PC-3 (cell line): ENCODE data around the gene C11orf91. TPM values are rescaled to one million over a fixed set of nuclear protein-coding genes. Genes with fewer than 3 reads are reported as not detected.

Experiments
- ATAC-seq: fragments of 200-7000 bp; cut with Tn5 transposase; 2 replicates; pipeline ENCODE4 v1.9.1; 2020; ENCODE audit warnings: mild to moderate bottlenecking, moderate library complexity
- BruUV-seq: library from RNA; stranded (reverse); fragments of 400-500 nt; replicated peaks from 2 replicates; lab custom pipeline; 2021; lab: Mats Ljungman, UMichigan
- CTCF ChIA-PET: fragments of 300-600 bp; sonication (Branson Sonifier 250); formaldehyde crosslinking; loops from one replicate; lab custom pipeline; 2022; ENCODE audit warnings: antibody characterized with exemption; lab: Charles Lee
- POLR2A ChIA-PET: fragments of 300-600 bp; sonication (Branson Sonifier 250); formaldehyde crosslinking; loops from one replicate; lab custom pipeline; 2022; ENCODE audit warnings: antibody characterized with exemption; ENCODE audit not compliant: unreplicated experiment; lab: Charles Lee
- DNase-seq: peaks from one replicate; pipeline ENCODE4 v3.0.0-alpha.2; 2015
- H2AFZ ChIP-seq: fragments of 300-600 bp; sonication (generic); 2 replicates; pipeline ENCODE4 v1.6.0; 2016; ENCODE audit warnings: antibody characterized with exemption, low read length
- H3F3A ChIP-seq: fragments of 300-600 bp; sonication (generic); one replicate; pipeline ENCODE4 v1.6.0; 2017; ENCODE audit warnings: antibody characterized with exemption, low read length, control low read depth, mild to moderate bottlenecking; ENCODE audit not compliant: unreplicated experiment
- H3K27ac ChIP-seq: fragments of 300-600 bp; sonication (generic); 2 replicates; pipeline ENCODE4 v1.5.1; 2016; ENCODE audit warnings: mild to moderate bottlenecking, low read length
- H3K27me3 ChIP-seq: fragments of 300-600 bp; sonication (generic); 2 replicates; pipeline ENCODE4 v1.6.1; 2016; ENCODE audit warnings: low read length, mixed read lengths
- H3K36me3 ChIP-seq: fragments of 300-600 bp; sonication (generic); 2 replicates; pipeline ENCODE4 v1.6.1; 2016; ENCODE audit warnings: low read depth, mixed run types, low read length, mixed read lengths
- H3K4me1 ChIP-seq: fragments of 300-600 bp; sonication (generic); 2 replicates; pipeline ENCODE4 v1.5.1; 2016; ENCODE audit warnings: low read length; ENCODE audit not compliant: insufficient read depth
- H3K4me2 ChIP-seq: fragments of 300-600 bp; sonication (generic); 2 replicates; pipeline ENCODE4 v1.6.0; 2016; ENCODE audit warnings: low read length
- H3K4me3 ChIP-seq: fragments of 300-600 bp; sonication (generic); 2 replicates; pipeline ENCODE4 v1.5.1; 2016; ENCODE audit warnings: mild to moderate bottlenecking, low read length, mixed read lengths
- H3K79me2 ChIP-seq: fragments of 300-600 bp; sonication (generic); 2 replicates; pipeline ENCODE4 v1.6.1; 2017; ENCODE audit warnings: low read length, mixed read lengths
- H3K9ac ChIP-seq: fragments of 300-600 bp; sonication (generic); 2 replicates; pipeline ENCODE4 v1.6.0; 2016; ENCODE audit warnings: mild to moderate bottlenecking, low read length
- H3K9me2 ChIP-seq: fragments of 300-600 bp; sonication (generic); replicated peaks from 2 replicates; pipeline ENCODE4 v1.6.1; 2016; ENCODE audit warnings: mixed run types, low read length, mixed read lengths
- H3K9me3 ChIP-seq: fragments of 300-600 bp; sonication (generic); 2 replicates; pipeline ENCODE4 v1.6.1; 2016; ENCODE audit warnings: low read length, mixed read lengths
- H4K20me1 ChIP-seq: fragments of 300-600 bp; sonication (generic); 2 replicates; pipeline ENCODE4 v1.6.1; 2016; ENCODE audit warnings: low read length, mixed read lengths
- EZH2 ChIP-seq: fragments of 300-600 bp; sonication (generic); IDR thresholded peaks from one replicate; pipeline ENCODE4 v1.6.1; 2017; ENCODE audit warnings: antibody characterized with exemption, mild to moderate bottlenecking, low read length; ENCODE audit not compliant: unreplicated experiment
- EZH2phosphoT487 ChIP-seq: fragments of 300-600 bp; sonication (generic); IDR thresholded peaks from 2 replicates; pipeline ENCODE4 v1.6.1; 2018; ENCODE audit warnings: mild to moderate bottlenecking, antibody characterized with exemption, low read length, borderline replicate concordance
- intact Hi-C: fragments of 100-400 bp; cut with micrococcal nuclease; formaldehyde crosslinking; loops from 2 replicates; pipeline ENCODE4 v1.9.0; 2023
- total RNA-seq: library from RNA; depleted of rRNA; stranded (reverse); fragments of >200 nt; gene quantifications from 2 replicates; pipeline ENCODE4 v1.2.3, GENCODE V29; 2014
- TF ChIP-seq, protein P1 (sequence below): fragments of 300-600 bp; sonication (generic); conservative IDR thresholded peaks from 2 replicates; pipeline ENCODE4 v1.5.1; 2017; ENCODE audit warnings: antibody characterized with exemption, low read depth, mild to moderate bottlenecking, low read length

The C11orf91 gene
- total RNA-seq, 1 experiment from 2014 or later: not detected

DNA sequence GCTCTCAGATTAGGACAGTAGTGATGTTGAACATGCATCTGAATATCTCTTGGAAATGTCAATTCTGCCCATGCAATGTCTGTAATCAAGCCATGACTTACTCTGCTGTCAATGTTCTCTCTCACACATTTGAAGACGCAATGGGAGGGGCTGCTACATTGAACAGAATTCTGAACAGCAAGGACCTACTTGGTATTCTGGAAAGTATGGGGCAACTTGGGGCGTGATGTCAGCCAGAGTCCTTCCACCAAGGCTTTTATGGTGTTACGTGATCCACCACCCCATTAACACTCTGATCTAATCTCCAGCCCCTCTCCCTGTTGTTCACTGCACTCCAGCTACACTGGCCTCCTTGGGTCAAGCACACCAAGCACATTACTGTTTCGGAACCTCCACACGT, 42.7 kb upstream of the C11orf91 start:
- Histone ChIP-seq H3K9me3 (no peaks in the 10 kb centered on the region), H3K27me3 (no peaks in the 10 kb centered on the region), H3K9me2 (no peaks in the 10 kb centered on the region), H3F3A (no peaks in the 10 kb centered on the region), H3K4me3 (no peak overlapping the region), H4K20me1 (no peaks in the 10 kb centered on the region), H3K27ac (no peak overlapping the region), H2AFZ (no peak overlapping the region), H3K4me2 (no peak overlapping the region), H3K79me2 (no peaks in the 10 kb centered on the region), H3K9ac (no peak overlapping the region), H3K36me3 (no peaks in the 10 kb centered on the region), H3K4me1 (no peaks in the 10 kb centered on the region)
- CTCF ChIA-PET: interaction anchor here (1.4 to 1.5 kb wide), 4 partner anchors 27 to 381 kb away, joined by 5 to 44 read pairs (median 14); no protein-coding TSS in a partner anchor
- ATAC-seq (no peak), DNase-seq (no peak)
- intact Hi-C loops: loop anchor here (2.0 to 5.0 kb wide), 2 partner anchors 201 to 378 kb away; no protein-coding TSS in a partner anchor
- POLR2A ChIA-PET: no interaction called here
- TF ChIP-seq EZH2 (no peak), EZH2phosphoT487 (no peak)
- TF ChIP-seq, protein P1, sequence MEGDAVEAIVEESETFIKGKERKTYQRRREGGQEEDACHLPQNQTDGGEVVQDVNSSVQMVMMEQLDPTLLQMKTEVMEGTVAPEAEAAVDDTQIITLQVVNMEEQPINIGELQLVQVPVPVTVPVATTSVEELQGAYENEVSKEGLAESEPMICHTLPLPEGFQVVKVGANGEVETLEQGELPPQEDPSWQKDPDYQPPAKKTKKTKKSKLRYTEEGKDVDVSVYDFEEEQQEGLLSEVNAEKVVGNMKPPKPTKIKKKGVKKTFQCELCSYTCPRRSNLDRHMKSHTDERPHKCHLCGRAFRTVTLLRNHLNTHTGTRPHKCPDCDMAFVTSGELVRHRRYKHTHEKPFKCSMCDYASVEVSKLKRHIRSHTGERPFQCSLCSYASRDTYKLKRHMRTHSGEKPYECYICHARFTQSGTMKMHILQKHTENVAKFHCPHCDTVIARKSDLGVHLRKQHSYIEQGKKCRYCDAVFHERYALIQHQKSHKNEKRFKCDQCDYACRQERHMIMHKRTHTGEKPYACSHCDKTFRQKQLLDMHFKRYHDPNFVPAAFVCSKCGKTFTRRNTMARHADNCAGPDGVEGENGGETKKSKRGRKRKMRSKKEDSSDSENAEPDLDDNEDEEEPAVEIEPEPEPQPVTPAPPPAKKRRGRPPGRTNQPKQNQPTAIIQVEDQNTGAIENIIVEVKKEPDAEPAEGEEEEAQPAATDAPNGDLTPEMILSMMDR: no peak
- no TSS peak for BruUV-seq

DNA sequence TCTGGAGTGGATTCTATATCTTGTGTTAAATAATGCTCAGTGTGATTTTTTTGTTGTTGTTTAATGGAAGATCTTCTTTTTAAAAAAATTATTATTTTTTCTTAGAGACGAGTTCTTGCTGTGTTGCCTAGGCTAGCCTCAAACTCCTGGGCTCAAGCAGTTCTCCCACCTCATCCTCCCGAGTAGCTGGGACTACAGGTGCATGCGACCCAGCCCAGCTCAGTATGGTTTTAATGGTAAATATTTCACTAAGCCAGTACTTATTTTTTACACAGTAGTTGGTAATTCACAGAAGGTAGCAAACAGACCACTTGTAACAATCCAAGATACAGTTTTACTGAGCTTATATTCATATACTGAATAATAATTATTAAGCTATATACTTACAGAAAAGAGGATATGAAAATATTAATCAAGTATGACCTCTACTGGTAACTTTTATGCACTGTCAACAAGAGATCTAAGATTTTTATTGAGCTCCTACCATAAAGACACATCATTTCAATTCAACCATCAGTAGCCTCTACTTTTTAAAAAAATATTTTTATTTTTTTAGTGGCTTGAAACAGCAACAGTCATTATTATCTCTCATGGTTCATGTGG, 41.7 kb upstream of the C11orf91 start:
- no peaks in the 10 kb centered on the region for H3F3A ChIP-seq
- ChIA-PET CTCF (interaction anchor here (0.5 to 1.5 kb wide), 14 partner anchors 26 to 380 kb away, joined by 3 to 44 read pairs (median 5); partner anchors contain the start of gene C11orf91), POLR2A (interaction anchor here (0.6 to 1.1 kb wide), 4 partner anchors 41 to 370 kb away, joined by 3 to 9 read pairs (median 3); partner anchors contain the start of gene C11orf91)
- no peaks in the 10 kb centered on the region for H3K36me3 ChIP-seq
- 0 out of 2 replicates have a peak overlapping the region, but pooled peaks have one; percentile 5 for H3K27ac ChIP-seq
- H3K9me2 ChIP-seq: no peaks in the 10 kb centered on the region
- H3K27me3 ChIP-seq: no peaks in the 10 kb centered on the region
- peak; percentile 60 for DNase-seq
- peak; percentile 72 for ATAC-seq
- no TSS peak for BruUV-seq
- peaks cover 9% of the 10 kb centered on the region for H3K4me1 ChIP-seq
- H3K9ac ChIP-seq: no peak overlapping the region
- intact Hi-C loops: loop anchor here (2.0 to 5.0 kb wide), 2 partner anchors 200 to 378 kb away; no protein-coding TSS in a partner anchor
- TF ChIP-seq EZH2phosphoT487: no peak
- TF ChIP-seq, protein P1: peak; percentile 66
- TF ChIP-seq EZH2: no peak
- H3K79me2 ChIP-seq: peaks cover 4% of the 10 kb centered on the region
- H3K4me2 ChIP-seq: no peak overlapping the region
- H3K4me3 ChIP-seq: no peak overlapping the region
- H4K20me1 ChIP-seq: no peaks in the 10 kb centered on the region
- no peaks in the 10 kb centered on the region for H3K9me3 ChIP-seq
- H2AFZ ChIP-seq: no peak overlapping the region

DNA sequence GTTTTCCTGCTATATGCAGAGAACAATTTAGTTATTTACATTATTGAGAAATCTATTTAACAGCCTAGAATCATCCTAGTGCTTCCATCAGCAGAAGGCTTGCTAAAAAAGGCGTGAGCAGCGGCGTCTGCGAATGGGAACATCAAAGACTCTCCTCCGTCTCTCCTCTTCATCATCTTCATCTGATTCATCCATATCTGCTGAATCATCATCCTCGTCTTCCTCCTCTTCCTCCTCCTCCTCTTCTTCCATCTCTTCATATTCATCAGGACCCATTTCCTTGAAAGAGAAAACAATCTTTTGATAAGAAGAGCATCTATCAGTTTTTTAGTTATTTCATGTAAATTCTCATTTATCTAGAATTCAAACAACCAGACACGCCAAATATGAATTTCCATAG, 41.2 kb upstream of the C11orf91 start:
- Histone ChIP-seq H3K4me2 (no peak overlapping the region), H3K79me2 (peaks cover 4% of the 10 kb centered on the region), H3K9me3 (no peaks in the 10 kb centered on the region), H2AFZ (no peak overlapping the region), H4K20me1 (no peaks in the 10 kb centered on the region), H3K36me3 (no peaks in the 10 kb centered on the region), H3K4me3 (no peak overlapping the region), H3K27ac (0 out of 2 replicates have a peak overlapping the region, but pooled peaks have one; percentile 5), H3K9me2 (no peaks in the 10 kb centered on the region), H3K9ac (no peak overlapping the region), H3K4me1 (peaks cover 15% of the 10 kb centered on the region), H3K27me3 (no peaks in the 10 kb centered on the region), H3F3A (no peaks in the 10 kb centered on the region)
- intact Hi-C loops: loop anchor here (2.0 to 5.0 kb wide), 2 partner anchors 200 to 377 kb away; no protein-coding TSS in a partner anchor
- DNase-seq (no peak), ATAC-seq (no peak)
- CTCF ChIA-PET: interaction anchor here (0.6 to 1.5 kb wide), 11 partner anchors 25 to 379 kb away, joined by 3 to 44 read pairs (median 5); partner anchors contain the start of gene C11orf91
- no TSS peak for BruUV-seq
- TF ChIP-seq EZH2: no peak
- POLR2A ChIA-PET: interaction anchor here (0.6 to 1.1 kb wide), 3 partner anchors 25 to 63 kb away, joined by 3 to 4 read pairs (median 3); partner anchors contain the start of gene C11orf91
